NCI-H2081 treated with DMSO at 0.1 percent for 48 hours (cell line): ENCODE measurements around the gene RPP25L.
A peak's percentile ranks its signal among the peaks of the same experiment; 100 is the strongest.

Experiments used
- DNase-seq: peaks from one replicate; lab custom pipeline; 2025; lab: John Stamatoyannopoulos, UW

RPP25L gene

GRCh38 chr9:34611251-34611810, 566 bp downstream of the RPP25L start:
- DNase-seq = no peak

GRCh38 chr9:34610434-34611206, 1.3 kb downstream of the RPP25L start:
- no peak for DNase-seq

- DNase-seq = no peak
Measured at GRCh38 chr9:34607331-34607730, 4.6 kb downstream of the RPP25L start.

GRCh38 chr9:34606905-34607304, 5.0 kb downstream of the RPP25L start:
- DNase-seq = no peak

GRCh38 chr9:34606190-34606589, 5.7 kb downstream of the RPP25L start:
- DNase-seq = no peak

- DNase-seq = peak; percentile 23
Measured at GRCh38 chr9:34603610-34604231, 8.2 kb downstream of the RPP25L start.

- DNase-seq = no peak
Measured at GRCh38 chr9:34601937-34602573, 9.8 kb downstream of the RPP25L start.

- no peak for DNase-seq
Measured at GRCh38 chr9:34600908-34601307, 11.0 kb downstream of the RPP25L start.

- DNase-seq = no peak
Measured at GRCh38 chr9:34599546-34599945, 12.4 kb downstream of the RPP25L start.

GRCh38 chr9:34594177-34594576, 17.7 kb downstream of the RPP25L start:
- DNase-seq = no peak

- no peak for DNase-seq
Measured at GRCh38 chr9:34592895-34593601, 18.8 kb downstream of the RPP25L start.

- DNase-seq = no peak
Measured at GRCh38 chr9:34591917-34592866, 19.7 kb downstream of the RPP25L start.

- DNase-seq = no peak
Measured at GRCh38 chr9:34591248-34591916, 20.5 kb downstream of the RPP25L start.

GRCh38 chr9:34590381-34591247, 21.3 kb downstream of the RPP25L start:
- DNase-seq = no peak

GRCh38 chr9:34589636-34590380, 22.1 kb downstream of the RPP25L start, which contains the start of gene CNTFR:
Gene CNTFR, minus strand, starts transcription at chr9:34589724. Its CDS starts 20,743 bp downstream, at chr9:34568981.
- no peak for DNase-seq

- DNase-seq = no peak
Measured at GRCh38 chr9:34588671-34589635, 22.9 kb downstream of the RPP25L start.

GRCh38 chr9:34587271-34587670, 24.6 kb downstream of the RPP25L start:
- no peak for DNase-seq
